Measurements from ENCODE around the gene SLC25A23. TPM values are rescaled to one million over a fixed set of nuclear protein-coding genes. Genes with fewer than 3 reads are reported as not detected.

Gene SLC25A23
- total RNA-seq, 3 donors from 2014 or later = 14.0 to 37.8 (median 18.4) TPM

DNA sequence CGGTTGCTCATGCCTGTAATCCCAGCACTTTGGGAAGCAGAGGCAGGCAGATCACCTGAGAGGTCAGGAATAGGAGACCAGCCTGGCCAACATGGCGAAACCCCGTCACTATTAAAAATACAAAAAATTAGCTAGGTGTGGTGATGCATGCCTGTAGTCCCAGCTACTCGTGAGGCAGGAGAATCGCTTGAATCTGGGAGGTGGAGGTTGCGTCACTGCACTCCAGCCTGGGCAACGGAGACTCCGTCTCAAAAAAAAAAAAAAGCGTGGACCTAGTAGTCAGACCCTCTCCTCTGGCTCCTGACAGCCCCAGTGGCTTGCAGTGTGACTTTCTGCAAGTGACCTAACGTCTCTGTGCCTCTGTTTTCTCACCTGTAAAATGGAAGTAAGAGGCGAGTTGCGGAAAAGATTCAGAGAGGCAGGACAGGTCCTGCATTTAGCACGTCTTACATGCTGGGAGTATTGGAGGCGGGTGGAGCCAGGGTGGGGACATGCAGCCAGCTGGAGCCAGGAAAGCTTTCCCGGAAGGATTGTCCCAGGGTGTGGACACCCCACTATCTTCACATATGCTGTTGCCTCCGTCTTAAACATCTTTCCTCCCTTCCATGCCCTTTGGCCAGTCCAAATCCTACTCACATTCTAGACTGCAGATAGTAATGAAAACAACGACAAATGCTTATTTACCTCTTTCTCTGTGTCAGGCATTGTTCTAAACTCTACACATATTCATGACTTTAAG lies 39.6 kb upstream of the SLC25A23 start:
- no peak overlapping the region for H3K27ac ChIP-seq
- intact Hi-C loops (cut with DNase I; ENCODE audit: low total_unique reads) = no loop called here
- H3K27me3 ChIP-seq = peaks cover 7 to 36% of the 10 kb centered on the region in 2 donors
- H3K4me3 ChIP-seq = no peak overlapping the region
- TF ChIP-seq, protein P1, sequence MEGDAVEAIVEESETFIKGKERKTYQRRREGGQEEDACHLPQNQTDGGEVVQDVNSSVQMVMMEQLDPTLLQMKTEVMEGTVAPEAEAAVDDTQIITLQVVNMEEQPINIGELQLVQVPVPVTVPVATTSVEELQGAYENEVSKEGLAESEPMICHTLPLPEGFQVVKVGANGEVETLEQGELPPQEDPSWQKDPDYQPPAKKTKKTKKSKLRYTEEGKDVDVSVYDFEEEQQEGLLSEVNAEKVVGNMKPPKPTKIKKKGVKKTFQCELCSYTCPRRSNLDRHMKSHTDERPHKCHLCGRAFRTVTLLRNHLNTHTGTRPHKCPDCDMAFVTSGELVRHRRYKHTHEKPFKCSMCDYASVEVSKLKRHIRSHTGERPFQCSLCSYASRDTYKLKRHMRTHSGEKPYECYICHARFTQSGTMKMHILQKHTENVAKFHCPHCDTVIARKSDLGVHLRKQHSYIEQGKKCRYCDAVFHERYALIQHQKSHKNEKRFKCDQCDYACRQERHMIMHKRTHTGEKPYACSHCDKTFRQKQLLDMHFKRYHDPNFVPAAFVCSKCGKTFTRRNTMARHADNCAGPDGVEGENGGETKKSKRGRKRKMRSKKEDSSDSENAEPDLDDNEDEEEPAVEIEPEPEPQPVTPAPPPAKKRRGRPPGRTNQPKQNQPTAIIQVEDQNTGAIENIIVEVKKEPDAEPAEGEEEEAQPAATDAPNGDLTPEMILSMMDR (IDR thresholded peaks at IDR 0.05) = no peak
- no peak for TF ChIP-seq POLR2A (IDR thresholded peaks at IDR 0.05)
- TF ChIP-seq POLR2AphosphoS5 (IDR thresholded peaks at IDR 0.05) = no peak
- no peaks in the 10 kb centered on the region for H3K9me3 ChIP-seq
- peaks cover 4 to 6% of the 10 kb centered on the region in 2 donors for H3K4me1 ChIP-seq
- DNase-seq (ENCODE audit: low spot score in 2 of 2) = no peak
- H3K36me3 ChIP-seq = no peaks in the 10 kb centered on the region

DNA sequence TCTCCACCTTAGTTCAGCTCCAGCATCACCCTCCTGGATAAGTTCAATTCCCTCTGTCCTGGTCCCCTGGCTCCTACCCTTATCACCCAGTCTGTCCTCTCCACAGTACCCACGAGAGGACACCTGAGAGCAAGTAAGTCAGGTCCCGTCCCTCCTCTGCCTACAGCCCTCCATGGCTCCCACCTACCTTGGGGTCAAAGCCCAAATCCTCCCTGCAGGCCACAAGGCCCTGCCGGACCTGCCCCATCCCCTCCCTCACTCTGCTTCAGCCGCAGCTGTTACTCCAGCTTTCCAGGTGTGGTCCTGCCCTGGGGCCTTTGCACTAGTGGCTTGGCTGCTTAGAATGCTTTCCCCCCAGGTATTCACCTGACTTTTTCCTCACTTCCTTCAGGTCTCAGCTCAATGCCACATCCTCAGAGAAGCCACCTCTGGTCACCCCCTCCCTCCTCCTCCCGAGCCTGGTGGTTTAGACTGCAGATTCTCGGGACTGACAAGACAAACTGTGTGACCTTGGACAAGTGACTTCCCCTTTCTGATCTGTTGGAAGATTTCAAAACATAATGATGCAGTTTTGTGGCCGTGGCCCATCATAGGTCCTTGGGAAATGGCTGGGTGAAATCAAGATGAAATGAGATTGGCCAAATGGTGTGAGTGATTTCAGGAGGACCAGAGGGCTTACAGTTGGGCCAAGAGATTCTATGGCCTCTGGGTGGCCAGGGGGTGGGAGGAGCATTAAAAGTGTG lies 38.9 kb upstream of the SLC25A23 start:
- no peaks in the 10 kb centered on the region for H3K9me3 ChIP-seq
- H3K4me3 ChIP-seq = no peak overlapping the region
- intact Hi-C loops (cut with DNase I; ENCODE audit: low total_unique reads) = no loop called here
- no peaks in the 10 kb centered on the region for H3K36me3 ChIP-seq
- peaks cover 7 to 33% of the 10 kb centered on the region in 2 donors for H3K27me3 ChIP-seq
- TF ChIP-seq POLR2A (IDR thresholded peaks at IDR 0.05) = no peak
- no peak for TF ChIP-seq POLR2AphosphoS5 (IDR thresholded peaks at IDR 0.05)
- TF ChIP-seq, protein P1 (IDR thresholded peaks at IDR 0.05) = no peak
- peaks cover 4 to 6% of the 10 kb centered on the region in 2 donors for H3K4me1 ChIP-seq
- DNase-seq (ENCODE audit: low spot score in 2 of 2) = no peak
- H3K27ac ChIP-seq = no peak overlapping the region

DNA sequence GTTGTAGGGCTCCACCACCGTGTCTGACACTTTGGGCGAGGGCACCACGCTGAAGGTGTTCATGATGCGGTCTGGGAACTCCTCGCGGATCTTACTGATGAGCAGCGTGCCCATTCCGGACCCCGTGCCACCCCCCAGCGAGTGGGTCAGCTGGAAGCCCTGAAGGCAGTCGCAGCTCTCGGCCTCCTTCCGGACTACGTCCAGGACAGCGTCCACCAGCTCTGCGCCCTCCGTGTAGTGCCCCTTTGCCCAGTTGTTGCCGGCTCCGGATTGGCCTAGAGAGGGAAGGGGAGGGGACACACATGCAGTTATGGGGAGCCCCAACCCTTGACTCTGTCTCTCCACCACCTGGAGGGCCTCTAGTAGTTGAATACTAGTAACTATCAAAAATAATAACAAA lies 36.4 kb upstream of the SLC25A23 start:
- intact Hi-C loops (cut with DNase I; ENCODE audit: low total_unique reads) = no loop called here
- DNase-seq (ENCODE audit: low spot score in 2 of 2) = no peak
- Histone ChIP-seq H3K27ac (no peak overlapping the region), H3K4me1 (no peaks in the 10 kb centered on the region), H3K36me3 (no peaks in the 10 kb centered on the region), H3K27me3 (peaks cover 0 to 8% of the 10 kb centered on the region in 2 donors), H3K4me3 (no peak overlapping the region), H3K9me3 (peaks cover 0 to 6% of the 10 kb centered on the region in 2 donors)
- TF ChIP-seq POLR2A (IDR thresholded peaks at IDR 0.05) (no peak), POLR2AphosphoS5 (IDR thresholded peaks at IDR 0.05) (no peak)
- TF ChIP-seq, protein P1 (IDR thresholded peaks at IDR 0.05) = no peak

DNA sequence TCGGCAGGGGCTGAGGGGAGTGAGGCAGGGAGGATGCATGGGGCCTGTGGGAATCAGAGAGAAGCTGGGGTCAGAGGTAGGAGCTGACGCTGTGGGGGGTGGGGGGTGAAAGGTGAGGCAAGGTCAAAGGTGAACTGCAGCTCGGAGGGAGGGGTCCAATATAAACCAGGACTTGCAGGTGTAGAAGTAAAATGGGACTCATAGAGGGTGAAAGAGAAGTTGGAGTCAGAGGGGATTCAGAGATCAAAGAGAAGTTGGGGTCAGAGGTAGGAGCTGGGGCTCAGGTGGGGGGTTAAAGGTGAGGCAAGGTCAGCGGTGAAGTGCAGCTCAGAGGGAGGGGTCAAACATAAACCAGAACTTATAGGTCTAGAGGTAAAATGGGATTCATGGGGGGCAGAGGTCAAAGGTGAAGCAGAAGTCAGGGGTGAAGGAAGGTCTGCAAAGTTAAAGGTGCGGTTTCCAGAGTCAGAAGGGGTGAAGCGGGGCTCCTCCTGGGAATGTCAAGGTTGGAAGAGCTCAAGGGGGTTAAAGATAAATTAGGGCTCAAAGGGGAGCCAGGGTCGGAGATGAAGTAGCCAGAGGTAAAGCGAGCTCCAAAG lies 34.9 kb upstream of the SLC25A23 start:
- DNase-seq (ENCODE audit: low spot score in 2 of 2) = no peak
- H3K36me3 ChIP-seq = no peaks in the 10 kb centered on the region
- peaks cover 0 to 6% of the 10 kb centered on the region in 2 donors for H3K9me3 ChIP-seq
- H3K27me3 ChIP-seq = no peaks in the 10 kb centered on the region
- TF ChIP-seq, protein P1 (IDR thresholded peaks at IDR 0.05) = no peak
- no peak for TF ChIP-seq POLR2A (IDR thresholded peaks at IDR 0.05)
- TF ChIP-seq POLR2AphosphoS5 (IDR thresholded peaks at IDR 0.05) = no peak
- intact Hi-C loops (cut with DNase I; ENCODE audit: low total_unique reads) = no loop called here
- no peak overlapping the region for H3K4me3 ChIP-seq
- no peaks in the 10 kb centered on the region for H3K4me1 ChIP-seq
- no peak overlapping the region for H3K27ac ChIP-seq
